PC-9 (cell line): Measurements from ENCODE around the gene RAB3C.

Source experiments
- EZH2 ChIP-seq: fragments of 200-600 bp; sonication (generic); IDR thresholded peaks from 2 replicates; pipeline ENCODE4 v1.8.0; 2017; ENCODE audit warnings: antibody characterized with exemption, low read depth
- TF ChIP-seq, protein P1 (sequence below): fragments of 200-600 bp; sonication (generic); conservative IDR thresholded peaks from 2 replicates; pipeline ENCODE4 v1.6.1; 2017; ENCODE audit warnings: mixed run types, antibody characterized with exemption, mild to moderate bottlenecking, moderate library complexity

- TF ChIP-seq, protein P1, sequence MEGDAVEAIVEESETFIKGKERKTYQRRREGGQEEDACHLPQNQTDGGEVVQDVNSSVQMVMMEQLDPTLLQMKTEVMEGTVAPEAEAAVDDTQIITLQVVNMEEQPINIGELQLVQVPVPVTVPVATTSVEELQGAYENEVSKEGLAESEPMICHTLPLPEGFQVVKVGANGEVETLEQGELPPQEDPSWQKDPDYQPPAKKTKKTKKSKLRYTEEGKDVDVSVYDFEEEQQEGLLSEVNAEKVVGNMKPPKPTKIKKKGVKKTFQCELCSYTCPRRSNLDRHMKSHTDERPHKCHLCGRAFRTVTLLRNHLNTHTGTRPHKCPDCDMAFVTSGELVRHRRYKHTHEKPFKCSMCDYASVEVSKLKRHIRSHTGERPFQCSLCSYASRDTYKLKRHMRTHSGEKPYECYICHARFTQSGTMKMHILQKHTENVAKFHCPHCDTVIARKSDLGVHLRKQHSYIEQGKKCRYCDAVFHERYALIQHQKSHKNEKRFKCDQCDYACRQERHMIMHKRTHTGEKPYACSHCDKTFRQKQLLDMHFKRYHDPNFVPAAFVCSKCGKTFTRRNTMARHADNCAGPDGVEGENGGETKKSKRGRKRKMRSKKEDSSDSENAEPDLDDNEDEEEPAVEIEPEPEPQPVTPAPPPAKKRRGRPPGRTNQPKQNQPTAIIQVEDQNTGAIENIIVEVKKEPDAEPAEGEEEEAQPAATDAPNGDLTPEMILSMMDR, result no peak
- TF ChIP-seq EZH2, result no peak
Observed at GRCh38 chr5:58851153-58851552, 268.3 kb downstream of the RAB3C start.
